Right lobe of liver (tissue), 6 donors: ENCODE data around the gene KCTD2. TPM values are rescaled to one million over a fixed set of nuclear protein-coding genes. Genes with fewer than 3 reads are reported as not detected.
A peak's percentile ranks its signal among the peaks of the same experiment; 100 is the strongest.

ENCODE experiments used
- ATAC-seq, 4 donors: fragments of 200-7000 bp; cut with Tn5 transposase; one replicate each; pipeline ENCODE4 v1.9.1; 2020; ENCODE audit warnings: mild to moderate bottlenecking in 4 of 4, moderate library complexity in 4 of 4
- DNase-seq, 3 donors: peaks; one replicate each; pipeline ENCODE4 v3.0.0-alpha.2; 2020
- H3K27ac ChIP-seq, 3 donors: fragments of 200-600 bp; one replicate each; pipeline ENCODE4 v1.8.0; 2022
- H3K27me3 ChIP-seq, 2 donors: fragments of 200-600 bp; one replicate each; pipeline ENCODE4 v1.8.0; 2022
- H3K36me3 ChIP-seq, 4 donors: fragments of 200-600 bp; sonication (generic) in 1 of 4; one replicate each; pipeline versions ENCODE4 v1.5.1 to v1.8.0; 2017 to 2022; ENCODE audit warnings: control low read depth in 1 of 4
- H3K4me1 ChIP-seq, 4 donors: fragments of 200-600 bp; sonication (generic) in 1 of 4; one replicate each; pipeline versions ENCODE4 v1.5.1 to v1.8.0; 2017 to 2022; ENCODE audit warnings: control low read depth in 1 of 4
- H3K4me3 ChIP-seq, 3 donors: fragments of 200-600 bp; one replicate each; pipeline ENCODE4 v1.8.0; 2022
- H3K9me3 ChIP-seq, 4 donors: fragments of 200-600 bp; sonication (generic) in 1 of 4; one replicate each; pipeline versions ENCODE4 v1.5.1 to v1.8.0; 2017 to 2022; ENCODE audit warnings: control low read depth in 1 of 4
- POLR2A ChIP-seq: fragments of 450-650 bp; IDR thresholded peaks from one replicate; pipeline ENCODE4 v1.6.1; 2017; ENCODE audit warnings: antibody characterized with exemption, mild to moderate bottlenecking
- WGBS: methylation state at CpG from one replicate; pipeline ENCODE4 v1.1.6; 2018; ENCODE audit warnings: low coverage, low lambda C conversion rate; ENCODE audit not compliant: insufficient coverage; ENCODE audit errors: missing lambda C conversion rate; 5-methylcytosine and 5-hydroxymethylcytosine counted together
- intact Hi-C, 2 donors: fragments of 100-400 bp; cut with DNase I; formaldehyde crosslinking; loops; one replicate each; pipeline versions ENCODE4 v1.11.2 to v1.14.1; 2022
- total RNA-seq, 6 experiments: library from RNA; depleted of rRNA in 2 of 6; stranded (reverse); fragments of >200 nt in 2 of 6; fragmentation: NEBNext Ultra II Directional in 3 of 6; extraction: Animal tissue kit (Norgen Biotek cat#: 25700) in 3 of 6; gene quantifications; one replicate each; pipeline versions ENCODE4 v1.1.0 to v1.2.4, GENCODE V29; 2016 to 2023
- TF ChIP-seq, protein P1 (sequence below), 4 donors: fragments of 200-600 bp in 3 of 4; fragments of 450-650 bp in 1 of 4; IDR thresholded peaks; one replicate each; pipeline versions ENCODE4 v1.5.1 to v1.8.0; 2016 to 2022; ENCODE audit warnings: antibody characterized with exemption in 4 of 4, mild to moderate bottlenecking in 2 of 4
- donor health status: DM: no; HTN: yes; CAD: no.
- donor health status: DM: no; HTN: no; CAD: no.
- donor health status: DM: no; HTN: no; CAD: no.
- donor health status: DM: no; HTN: yes; CAD: no.
- donor health status: DM: no; HTN: yes; CAD: no.

The KCTD2 gene
- total RNA-seq, 6 experiments from 2014 or later: 7.2 to 10.3 (median 8.1) TPM

DNA sequence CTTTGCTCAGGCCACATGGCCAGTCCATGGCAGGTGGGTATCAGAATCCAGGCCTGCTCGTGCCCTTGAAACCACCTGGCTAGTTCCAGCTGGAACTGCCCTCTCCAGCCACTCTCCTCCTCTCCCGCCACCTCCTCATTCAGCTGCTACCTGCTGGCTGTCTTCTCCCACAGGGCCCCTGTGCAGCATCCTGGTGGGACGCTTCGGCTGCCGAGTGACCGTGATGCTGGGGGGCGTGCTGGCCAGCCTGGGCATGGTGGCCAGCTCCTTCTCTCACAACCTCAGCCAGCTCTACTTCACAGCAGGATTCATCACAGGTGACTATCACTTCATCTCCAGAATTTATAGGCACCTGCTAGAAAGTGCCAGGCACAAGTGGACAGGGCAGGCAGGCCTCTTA lies 50.8 kb downstream of the KCTD2 start:
- H3K4me3 ChIP-seq: no peak overlapping the region
- no peaks in the 10 kb centered on the region for H3K36me3 ChIP-seq
- no peaks in the 10 kb centered on the region for H3K9me3 ChIP-seq
- ATAC-seq (no peak), DNase-seq (peak in 1 of 3 donors; percentile 46)
- no peaks in the 10 kb centered on the region for H3K27me3 ChIP-seq
- intact Hi-C loops: no loop called here
- H3K27ac ChIP-seq: no peak overlapping the region
- WGBS: 89% methylated on average over 7 of the region's 7 CpGs
- TF ChIP-seq, protein P1, sequence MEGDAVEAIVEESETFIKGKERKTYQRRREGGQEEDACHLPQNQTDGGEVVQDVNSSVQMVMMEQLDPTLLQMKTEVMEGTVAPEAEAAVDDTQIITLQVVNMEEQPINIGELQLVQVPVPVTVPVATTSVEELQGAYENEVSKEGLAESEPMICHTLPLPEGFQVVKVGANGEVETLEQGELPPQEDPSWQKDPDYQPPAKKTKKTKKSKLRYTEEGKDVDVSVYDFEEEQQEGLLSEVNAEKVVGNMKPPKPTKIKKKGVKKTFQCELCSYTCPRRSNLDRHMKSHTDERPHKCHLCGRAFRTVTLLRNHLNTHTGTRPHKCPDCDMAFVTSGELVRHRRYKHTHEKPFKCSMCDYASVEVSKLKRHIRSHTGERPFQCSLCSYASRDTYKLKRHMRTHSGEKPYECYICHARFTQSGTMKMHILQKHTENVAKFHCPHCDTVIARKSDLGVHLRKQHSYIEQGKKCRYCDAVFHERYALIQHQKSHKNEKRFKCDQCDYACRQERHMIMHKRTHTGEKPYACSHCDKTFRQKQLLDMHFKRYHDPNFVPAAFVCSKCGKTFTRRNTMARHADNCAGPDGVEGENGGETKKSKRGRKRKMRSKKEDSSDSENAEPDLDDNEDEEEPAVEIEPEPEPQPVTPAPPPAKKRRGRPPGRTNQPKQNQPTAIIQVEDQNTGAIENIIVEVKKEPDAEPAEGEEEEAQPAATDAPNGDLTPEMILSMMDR (IDR thresholded peaks at IDR 0.05): no peak
- TF ChIP-seq POLR2A: no peak
- peaks cover 0 to 6% (median 0%) of the 10 kb centered on the region in 4 donors for H3K4me1 ChIP-seq

- H3K27me3 ChIP-seq: no peaks in the 10 kb centered on the region
- no peak overlapping the region for H3K27ac ChIP-seq
- peak in 1 of 3 donors; percentile 42 for DNase-seq
- no peak for TF ChIP-seq POLR2A
- TF ChIP-seq, protein P1 (IDR thresholded peaks at IDR 0.05): no peak
- peaks cover 0 to 6% (median 0%) of the 10 kb centered on the region in 4 donors for H3K4me1 ChIP-seq
- no peaks in the 10 kb centered on the region for H3K36me3 ChIP-seq
- no peak overlapping the region for H3K4me3 ChIP-seq
- no peak for ATAC-seq
- H3K9me3 ChIP-seq: no peaks in the 10 kb centered on the region
- 87% methylated on average over 5 of the region's 7 CpGs for WGBS
- intact Hi-C loops: no loop called here
These were observed 51.8 kb downstream of the KCTD2 start for GRCh38 chr17:75098861-75099260.

GRCh38 chr17:75099881-75100595 lies 53.0 kb downstream of the KCTD2 start:
- no CpG with 5 or more reads among the region's 31 CpGs for WGBS
- DNase-seq (no peak), ATAC-seq (no peak)
- H3K4me1 ChIP-seq: peaks cover 0 to 6% (median 0%) of the 10 kb centered on the region in 4 donors
- intact Hi-C loops: no loop called here
- H3K9me3 ChIP-seq: no peaks in the 10 kb centered on the region
- no peaks in the 10 kb centered on the region for H3K27me3 ChIP-seq
- no peak overlapping the region for H3K27ac ChIP-seq
- no peaks in the 10 kb centered on the region for H3K36me3 ChIP-seq
- no peak overlapping the region for H3K4me3 ChIP-seq
- TF ChIP-seq POLR2A: no peak
- TF ChIP-seq, protein P1 (IDR thresholded peaks at IDR 0.05): no peak

DNA sequence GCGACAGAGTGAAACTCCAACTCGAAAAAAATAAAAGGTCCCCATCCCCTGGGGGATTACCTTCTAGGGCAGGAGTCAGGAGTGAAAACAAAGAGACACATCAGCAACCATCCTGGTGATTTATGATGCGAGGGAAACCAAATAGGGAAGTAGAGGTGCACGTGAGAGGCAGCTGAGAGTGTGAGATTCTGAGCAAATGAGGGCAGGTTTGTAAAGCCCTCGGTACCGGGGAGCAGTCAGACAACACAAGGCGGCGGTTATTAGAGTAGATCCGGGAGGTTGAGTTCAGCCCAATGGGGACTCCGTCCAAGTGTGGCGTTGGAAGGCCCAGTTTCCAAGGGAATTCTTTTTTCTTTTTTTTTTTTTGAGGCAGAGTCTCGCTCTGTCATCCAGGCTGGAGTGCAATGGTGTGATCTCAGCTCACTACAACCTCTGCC lies 55.4 kb downstream of the KCTD2 start:
- Histone ChIP-seq H3K27ac (no peak overlapping the region), H3K27me3 (no peaks in the 10 kb centered on the region), H3K9me3 (no peaks in the 10 kb centered on the region), H3K36me3 (no peaks in the 10 kb centered on the region), H3K4me1 (no peaks in the 10 kb centered on the region), H3K4me3 (no peak overlapping the region)
- no peak for TF ChIP-seq POLR2A
- TF ChIP-seq, protein P1 (IDR thresholded peaks at IDR 0.05): no peak
- DNase-seq (no peak), ATAC-seq (peak in 1 of 4 donors; percentile 25)
- intact Hi-C loops: no loop called here
- 60% methylated on average over 8 of the region's 12 CpGs for WGBS
